Endothelial cell of umbilical vein (primary cell): ENCODE data around the gene LIN7A. TPM values are rescaled to one million over a fixed set of nuclear protein-coding genes. Genes with fewer than 3 reads are reported as not detected.

Source experiments
- BruUV-seq: library from RNA; stranded (reverse); fragments of 400-500 nt; replicated peaks from 2 replicates; lab custom pipeline; 2021; lab: Mats Ljungman, UMichigan
- CTCF ChIA-PET: fragments of 300-600, 350-600 bp; sonication (Branson Sonifier 250); formaldehyde crosslinking; loops from one replicate; lab custom pipeline; 2021; ENCODE audit warnings: antibody characterized with exemption, inconsistent platforms; lab: Charles Lee
- POLR2A ChIA-PET: fragments of 300-600, 350-600 bp; sonication (Branson Sonifier 250); formaldehyde crosslinking; loops from one replicate; lab custom pipeline; 2021; ENCODE audit warnings: antibody characterized with exemption, inconsistent platforms; lab: Charles Lee
- DNase-seq: peaks from one replicate; pipeline ENCODE4 v3.0.0-alpha.2; 2011; ENCODE audit warnings: low read depth, low spot score
- FAIRE-seq: peaks from 2 replicates; lab custom pipeline; 2011; peaks lifted over from hg19 to GRCh38; lab: Jason Lieb, UNC
- H2AFZ ChIP-seq: 2 replicates; pipeline ENCODE4 v1.6.0; 2012; ENCODE audit warnings: low read depth, low read length, control low read depth, inconsistent platforms
- H3K27ac ChIP-seq: 2 replicates; pipeline ENCODE4 v1.5.1; 2011; ENCODE audit warnings: low read depth, mild to moderate bottlenecking, control low read depth, low read length, moderate library complexity; ENCODE audit not compliant: insufficient read depth
- H3K27me3 ChIP-seq, 2 experiments: 2 replicates each; pipeline versions ENCODE4 v1.6.0 to v1.6.1; 2011; ENCODE audit warnings: low read length in 2 of 2, mixed read lengths in 1 of 2; ENCODE audit not compliant: control insufficient read depth in 2 of 2, insufficient read depth in 2 of 2
- H3K36me3 ChIP-seq, 2 experiments: 2 replicates in 1 of 2; 3 replicates in 1 of 2; pipeline ENCODE4 v1.5.1; 2011; ENCODE audit warnings: low read length in 2 of 2, mild to moderate bottlenecking in 1 of 2, moderate library complexity in 1 of 2; ENCODE audit not compliant: control insufficient read depth in 2 of 2, insufficient read depth in 2 of 2; ENCODE audit errors: extremely low read depth in 1 of 2
- H3K4me1 ChIP-seq: 3 replicates; pipeline ENCODE4 v1.5.1; 2011; ENCODE audit warnings: mild to moderate bottlenecking, low read length; ENCODE audit not compliant: control insufficient read depth, insufficient read depth; ENCODE audit errors: extremely low read depth
- H3K4me2 ChIP-seq: 2 replicates; pipeline ENCODE4 v1.6.1; 2011; ENCODE audit warnings: low read length, control low read depth, mixed read lengths; ENCODE audit not compliant: insufficient read depth
- H3K4me3 ChIP-seq, 3 experiments: fragments of 200-600 bp in 1 of 3; sonication (generic), shearing (Covaris generic) in 1 of 3; replicated peaks in 1 of 3; 2 replicates each; pipeline ENCODE4 v1.5.1; 2011 to 2016; ENCODE audit warnings: control low read depth in 3 of 3, low read length in 3 of 3, mild to moderate bottlenecking in 2 of 3, inconsistent platforms in 1 of 3, low read depth in 1 of 3, moderate library complexity in 1 of 3; ENCODE audit not compliant: insufficient read depth in 1 of 3
- H3K79me2 ChIP-seq: 2 replicates; pipeline ENCODE4 v1.6.0; 2012; ENCODE audit warnings: low read length, inconsistent platforms; ENCODE audit not compliant: control insufficient read depth, insufficient read depth
- H3K9ac ChIP-seq: replicated peaks from 2 replicates; pipeline ENCODE3; 2011; ENCODE audit warnings: low read length, control low read depth; ENCODE audit not compliant: insufficient read depth; ENCODE audit errors: extremely low read depth
- H3K9me1 ChIP-seq: replicated peaks from 3 replicates; pipeline ENCODE4 v1.6.0; 2011; ENCODE audit warnings: mild to moderate bottlenecking, low read length; ENCODE audit not compliant: control insufficient read depth, insufficient read depth; ENCODE audit errors: extremely low read depth
- H3K9me3 ChIP-seq: replicated peaks from 2 replicates; pipeline ENCODE4 v1.5.1; 2012; ENCODE audit warnings: low read length, inconsistent platforms; ENCODE audit not compliant: control insufficient read depth, insufficient read depth
- H4K20me1 ChIP-seq: replicated peaks from 2 replicates; pipeline ENCODE3; 2011; ENCODE audit warnings: mild to moderate bottlenecking, low read length; ENCODE audit not compliant: control insufficient read depth, insufficient read depth; ENCODE audit errors: extremely low read depth
- EZH2 ChIP-seq: IDR thresholded peaks from 2 replicates; pipeline ENCODE4 v1.6.1; 2012; ENCODE audit warnings: borderline replicate concordance, low read depth, mild to moderate bottlenecking, moderate library complexity, low read length, inconsistent platforms; ENCODE audit not compliant: severe bottlenecking
- FOS ChIP-seq: IDR thresholded peaks from 2 replicates; pipeline ENCODE4 v1.6.1; 2011; ENCODE audit warnings: mild to moderate bottlenecking, low read length, moderate library complexity, borderline replicate concordance; ENCODE audit not compliant: insufficient read depth
- GATA2 ChIP-seq: IDR thresholded peaks from 2 replicates; pipeline ENCODE4 v1.7.0; 2011; ENCODE audit warnings: low read depth, mild to moderate bottlenecking, moderate library complexity, mixed read lengths, low read length; ENCODE audit not compliant: insufficient read length, insufficient read depth
- JUN ChIP-seq: IDR thresholded peaks from 2 replicates; pipeline ENCODE4 v1.6.1; 2011; ENCODE audit warnings: borderline replicate concordance, low read depth; ENCODE audit not compliant: insufficient read length, insufficient read depth
- MYC ChIP-seq: IDR thresholded peaks from one replicate; pipeline ENCODE4 v1.6.1; 2011; ENCODE audit warnings: mild to moderate bottlenecking, low read depth, low read length
- POLR2A ChIP-seq: IDR thresholded peaks from 2 replicates; pipeline ENCODE4 v1.6.1; 2012; ENCODE audit warnings: low read depth, mild to moderate bottlenecking, control low read depth, low read length
- POLR2AphosphoS5 ChIP-seq: IDR thresholded peaks from 2 replicates; pipeline ENCODE4 v1.6.1; 2012; ENCODE audit warnings: low read depth, mild to moderate bottlenecking, control low read depth, low read length, moderate library complexity; ENCODE audit not compliant: insufficient read depth
- dilution Hi-C: fragments of 300-500 bp; cut with MboI; formaldehyde crosslinking; loops from one replicate; pipeline ENCODE4 v1.15.0; 2019; ENCODE audit warnings: low sequenced_read_pairs; ENCODE audit not compliant: extremely low pct_ligation_motif_present
- intact Hi-C: fragments of 100-400 bp; cut with micrococcal nuclease; formaldehyde crosslinking; loops from one replicate; pipeline ENCODE4 v1.10.0; 2022
- polyA plus RNA-seq, 4 experiments: library from polyadenylated mRNA; depleted of rRNA in 3 of 4; stranded (reverse) in 3 of 4; unstranded in 1 of 4; fragments of >200 nt; gene quantifications; 2 replicates each; pipeline versions ENCODE4 v1.2.1 to v1.2.3, GENCODE V29; 2011 to 2012; ENCODE audit warnings: missing spikeins in 1 of 4
- total RNA-seq: library from RNA; stranded (reverse); gene quantifications from 2 replicates; pipeline ENCODE4 v1.2.3, GENCODE V29; 2021
- TF ChIP-seq, protein P1 (sequence below), 2 donors: IDR thresholded peaks; 1 replicate in 1 of 2; 2 replicates in 1 of 2; pipeline ENCODE4 v1.5.1; 2011; ENCODE audit warnings: low read length in 2 of 2, mild to moderate bottlenecking in 2 of 2, moderate library complexity in 2 of 2, control low read depth in 1 of 2, inconsistent platforms in 1 of 2, low read depth in 1 of 2; ENCODE audit not compliant: insufficient read depth in 1 of 2; ENCODE audit errors: extremely low read depth in 1 of 2
- TF ChIP-seq, protein P2 (sequence below): IDR thresholded peaks from 2 replicates; pipeline ENCODE4 v1.6.1; 2011; ENCODE audit not compliant: insufficient read depth, insufficient read length

The LIN7A gene
- total and polyA plus RNA-seq, 2 donors (not counting 3 experiments of a cell fraction or from before 2014, with no cell fraction given), result 1.6 to 4.3 TPM

DNA sequence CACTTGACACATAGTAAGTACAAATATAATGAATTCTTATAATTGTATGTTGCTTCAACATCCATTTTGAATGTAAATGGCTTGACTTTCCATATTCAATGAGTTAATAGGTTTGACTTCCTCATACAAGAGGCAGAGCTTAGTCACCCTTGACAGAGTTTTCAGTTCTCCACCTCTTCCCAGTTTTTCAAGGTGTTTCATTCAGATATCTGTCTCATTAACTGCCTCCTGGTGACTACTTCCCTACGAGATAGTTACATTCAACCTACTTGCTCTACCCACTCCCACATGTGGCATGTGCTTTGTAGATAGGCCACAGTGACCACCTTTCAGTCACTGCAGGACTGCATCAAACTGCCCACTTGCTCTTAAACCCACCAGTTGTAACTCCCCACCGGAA is 161.0 kb downstream of the LIN7A start:
- no peak for DNase-seq
- no peaks in the 10 kb centered on the region for H3K36me3 ChIP-seq
- BruUV-seq, result no TSS peak
- intact Hi-C loops, result loop anchor here (5.0 kb wide), 1 partner anchor 161 kb away; the partner anchor contains the start of gene LIN7A
- H3K4me3 ChIP-seq, result no peak overlapping the region
- dilution Hi-C loops, result no loop called here
- H3K9ac ChIP-seq, result no peak overlapping the region
- no peaks in the 10 kb centered on the region for H3K27me3 ChIP-seq
- no peak overlapping the region for H2AFZ ChIP-seq
- peaks cover 11% of the 10 kb centered on the region for H3K4me1 ChIP-seq
- POLR2A ChIA-PET, result no interaction called here
- no peaks in the 10 kb centered on the region for H3K79me2 ChIP-seq
- H3K9me1 ChIP-seq, result no peaks in the 10 kb centered on the region
- CTCF ChIA-PET, result no interaction called here
- no peaks in the 10 kb centered on the region for H4K20me1 ChIP-seq
- TF ChIP-seq, protein P1, sequence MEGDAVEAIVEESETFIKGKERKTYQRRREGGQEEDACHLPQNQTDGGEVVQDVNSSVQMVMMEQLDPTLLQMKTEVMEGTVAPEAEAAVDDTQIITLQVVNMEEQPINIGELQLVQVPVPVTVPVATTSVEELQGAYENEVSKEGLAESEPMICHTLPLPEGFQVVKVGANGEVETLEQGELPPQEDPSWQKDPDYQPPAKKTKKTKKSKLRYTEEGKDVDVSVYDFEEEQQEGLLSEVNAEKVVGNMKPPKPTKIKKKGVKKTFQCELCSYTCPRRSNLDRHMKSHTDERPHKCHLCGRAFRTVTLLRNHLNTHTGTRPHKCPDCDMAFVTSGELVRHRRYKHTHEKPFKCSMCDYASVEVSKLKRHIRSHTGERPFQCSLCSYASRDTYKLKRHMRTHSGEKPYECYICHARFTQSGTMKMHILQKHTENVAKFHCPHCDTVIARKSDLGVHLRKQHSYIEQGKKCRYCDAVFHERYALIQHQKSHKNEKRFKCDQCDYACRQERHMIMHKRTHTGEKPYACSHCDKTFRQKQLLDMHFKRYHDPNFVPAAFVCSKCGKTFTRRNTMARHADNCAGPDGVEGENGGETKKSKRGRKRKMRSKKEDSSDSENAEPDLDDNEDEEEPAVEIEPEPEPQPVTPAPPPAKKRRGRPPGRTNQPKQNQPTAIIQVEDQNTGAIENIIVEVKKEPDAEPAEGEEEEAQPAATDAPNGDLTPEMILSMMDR (IDR thresholded peaks at IDR 0.05; ENCODE audit: extremely low read depth in 1 of 2, insufficient read depth in 1 of 2, low read depth in 1 of 2, low read length in 2 of 2), result no peak
- TF ChIP-seq, protein P2, sequence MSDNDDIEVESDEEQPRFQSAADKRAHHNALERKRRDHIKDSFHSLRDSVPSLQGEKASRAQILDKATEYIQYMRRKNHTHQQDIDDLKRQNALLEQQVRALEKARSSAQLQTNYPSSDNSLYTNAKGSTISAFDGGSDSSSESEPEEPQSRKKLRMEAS, result no peak
- TF ChIP-seq GATA2 (no peak), JUN (no peak), EZH2 (no peak), POLR2A (no peak), FOS (no peak), POLR2AphosphoS5 (no peak), MYC (no peak)
- no peak for FAIRE-seq
- H3K4me2 ChIP-seq, result no peak overlapping the region
- no peaks in the 10 kb centered on the region for H3K9me3 ChIP-seq
- H3K27ac ChIP-seq, result no peak overlapping the region
